Thyroid gland (tissue), 4 donors: ENCODE results near the gene MPZL1. TPM values are rescaled to one million over a fixed set of nuclear protein-coding genes. Genes with fewer than 3 reads are reported as not detected.

Experiments
- DNase-seq, 2 donors: peaks; one replicate each; pipeline ENCODE4 v3.0.0-alpha.2; 2019
- H3K27ac ChIP-seq, 3 donors: fragments of 200-600 bp; sonication (generic); 1 replicate in 2 of 3; 2 replicates in 1 of 3; pipeline ENCODE4 v1.5.1; 2016 to 2019; ENCODE audit warnings: mild to moderate bottlenecking in 1 of 3, moderate library complexity in 1 of 3
- H3K27me3 ChIP-seq: fragments of 200-600 bp; sonication (generic); one replicate; pipeline ENCODE4 v1.5.1; 2019
- H3K36me3 ChIP-seq, 2 donors: fragments of 200-600 bp; sonication (generic); one replicate each; pipeline ENCODE4 v1.5.1; 2016 to 2019
- H3K4me1 ChIP-seq, 2 donors: fragments of 200-600 bp; sonication (generic); one replicate each; pipeline ENCODE4 v1.5.1; 2017 to 2019
- H3K4me3 ChIP-seq, 3 donors: fragments of 200-600 bp; sonication (generic); replicated peaks in 1 of 3; 1 replicate in 2 of 3; 2 replicates in 1 of 3; pipeline ENCODE4 v1.5.1; 2016; ENCODE audit warnings: mild to moderate bottlenecking in 1 of 3
- H3K9me3 ChIP-seq: fragments of 200-600 bp; sonication (generic); one replicate; pipeline ENCODE4 v1.5.1; 2017
- CTCF ChIP-seq, 6 experiments: fragments of 200-600 bp in 3 of 6; fragments of 450-650 bp in 3 of 6; sonication (generic) in 3 of 6; IDR thresholded peaks; one replicate each; pipeline ENCODE4 v1.5.1; 2016 to 2019; ENCODE audit warnings: antibody characterized with exemption in 6 of 6, mild to moderate bottlenecking in 2 of 6, inconsistent platforms in 1 of 6, moderate library complexity in 1 of 6
- POLR2A ChIP-seq, 2 donors: fragments of 450-650 bp; IDR thresholded peaks; one replicate each; pipeline ENCODE4 v1.6.1; 2017; ENCODE audit warnings: antibody characterized with exemption in 2 of 2, mild to moderate bottlenecking in 2 of 2, moderate library complexity in 1 of 2
- WGBS, 2 donors: methylation state at CpG; one replicate each; pipeline ENCODE4 v1.1.5; 2017; 5-methylcytosine and 5-hydroxymethylcytosine counted together
- intact Hi-C: fragments of 100-400 bp; cut with DNase I; formaldehyde crosslinking; loops from one replicate; pipeline ENCODE4 v1.15.1; 2023
- total RNA-seq, 4 donors: library from RNA; depleted of rRNA; stranded (reverse); fragments of >200 nt; gene quantifications; one replicate each; pipeline ENCODE4 v1.2.3, GENCODE V29; 2016

The MPZL1 gene
- total RNA-seq, 4 donors from 2014 or later = 52.6 to 90.2 (median 61.8) TPM

- H3K4me1 ChIP-seq = peaks cover 0 to 15% of the 10 kb centered on the region in 2 donors
- intact Hi-C loops = no loop called here
- H3K4me3 ChIP-seq = no peak overlapping the region
- H3K9me3 ChIP-seq = no peaks in the 10 kb centered on the region
- DNase-seq = no peak
- H3K36me3 ChIP-seq = no peaks in the 10 kb centered on the region
- TF ChIP-seq CTCF (IDR thresholded peaks at IDR 0.05) = no peak
- no peak for TF ChIP-seq POLR2A (IDR thresholded peaks at IDR 0.05)
- H3K27ac ChIP-seq = no peak overlapping the region
- H3K27me3 ChIP-seq = no peaks in the 10 kb centered on the region
- 96% methylated on average over 3 of the region's 3 CpGs for WGBS, 2 donors
Observed at GRCh38 chr1:167808104-167808503, 86.3 kb downstream of the MPZL1 start.

GRCh38 chr1:167808690-167809089, 86.9 kb downstream of the MPZL1 start:
- intact Hi-C loops = no loop called here
- Histone ChIP-seq H3K4me3 (no peak overlapping the region), H3K36me3 (no peaks in the 10 kb centered on the region), H3K4me1 (peaks cover 0 to 15% of the 10 kb centered on the region in 2 donors), H3K27me3 (no peaks in the 10 kb centered on the region), H3K27ac (no peak overlapping the region), H3K9me3 (no peaks in the 10 kb centered on the region)
- 76 to 84% methylated on average over 3 of the region's 3 CpGs for WGBS, 2 donors
- TF ChIP-seq CTCF (IDR thresholded peaks at IDR 0.05) (no peak), POLR2A (IDR thresholded peaks at IDR 0.05) (no peak)
- no peak for DNase-seq

GRCh38 chr1:167812972-167813371, 91.2 kb downstream of the MPZL1 start:
- intact Hi-C loops = no loop called here
- Histone ChIP-seq H3K36me3 (no peaks in the 10 kb centered on the region), H3K4me3 (no peak overlapping the region), H3K27ac (no peak overlapping the region), H3K27me3 (no peaks in the 10 kb centered on the region), H3K9me3 (no peaks in the 10 kb centered on the region), H3K4me1 (no peaks in the 10 kb centered on the region)
- no peak for DNase-seq
- TF ChIP-seq POLR2A (IDR thresholded peaks at IDR 0.05) = no peak
- TF ChIP-seq CTCF (IDR thresholded peaks at IDR 0.05) = no peak

GRCh38 chr1:167815650-167816049, 93.9 kb downstream of the MPZL1 start:
- TF ChIP-seq POLR2A (IDR thresholded peaks at IDR 0.05) (no peak), CTCF (IDR thresholded peaks at IDR 0.05) (no peak)
- Histone ChIP-seq H3K27ac (no peak overlapping the region), H3K9me3 (no peaks in the 10 kb centered on the region), H3K4me1 (peaks cover 2% of the 10 kb centered on the region in 2 donors), H3K4me3 (no peak overlapping the region), H3K27me3 (no peaks in the 10 kb centered on the region), H3K36me3 (no peaks in the 10 kb centered on the region)
- WGBS, 2 donors = 82 to 91% methylated on average over 1 of the region's 1 CpG
- DNase-seq = no peak
- intact Hi-C loops = no loop called here

GRCh38 chr1:167819849-167820683, 98.3 kb downstream of the MPZL1 start:
- peak; percentile 88 for DNase-seq
- peak overlapping the region; percentile 5 to 69 (median 57) for H3K27ac ChIP-seq
- intact Hi-C loops = loop anchor here (10.0 kb wide), 1 partner anchor 265 kb away; no protein-coding TSS in a partner anchor

More at GRCh38 chr1:167819849-167820683, 98.3 kb downstream of the MPZL1 start:
- peaks cover 5 to 15% of the 10 kb centered on the region in 2 donors for H3K4me1 ChIP-seq
- peak overlapping the region in 1 of 3 donors; percentile 10 for H3K4me3 ChIP-seq
- H3K36me3 ChIP-seq = no peaks in the 10 kb centered on the region
- no peaks in the 10 kb centered on the region for H3K9me3 ChIP-seq
- no peaks in the 10 kb centered on the region for H3K27me3 ChIP-seq
- TF ChIP-seq CTCF (IDR thresholded peaks at IDR 0.05) (no peak), POLR2A (IDR thresholded peaks at IDR 0.05) (peak in 1 of 2 donors; percentile 63)
- 14 to 16% methylated on average over 30 to 35 of the region's 35 CpGs for WGBS, 2 donors
